GM23248 (cell line): ENCODE results near the gene LEF1. TPM values are rescaled to one million over a fixed set of nuclear protein-coding genes. Genes with fewer than 3 reads are reported as not detected.

Experiments
- DNase-seq: peaks from one replicate; pipeline ENCODE4 v3.0.0-alpha.2; 2015
- H2AFZ ChIP-seq: fragments of 200-600 bp; sonication (generic); 2 replicates; pipeline ENCODE4 v1.6.1; 2016; ENCODE audit warnings: antibody characterized with exemption
- H3F3A ChIP-seq: fragments of 200-600 bp; sonication (generic); 2 replicates; pipeline ENCODE4 v1.6.1; 2016; ENCODE audit warnings: mild to moderate bottlenecking, antibody characterized with exemption, mixed run types; ENCODE audit not compliant: insufficient read depth
- H3K27ac ChIP-seq: fragments of 200-600 bp; sonication (generic); 2 replicates; pipeline ENCODE4 v1.5.1; 2016; ENCODE audit warnings: mild to moderate bottlenecking
- H3K27me3 ChIP-seq: fragments of 200-600 bp; sonication (generic); replicated peaks from 2 replicates; pipeline ENCODE4 v1.6.1; 2016; ENCODE audit warnings: mild to moderate bottlenecking; ENCODE audit not compliant: insufficient read depth
- H3K36me3 ChIP-seq: fragments of 200-600 bp; sonication (generic); 2 replicates; pipeline ENCODE4 v1.6.1; 2016; ENCODE audit warnings: low read depth, mild to moderate bottlenecking
- H3K4me1 ChIP-seq: fragments of 200-600 bp; sonication (generic); 2 replicates; pipeline ENCODE4 v1.6.1; 2016; ENCODE audit warnings: mild to moderate bottlenecking; ENCODE audit not compliant: insufficient read depth
- H3K4me2 ChIP-seq: fragments of 200-600 bp; sonication (generic); one replicate; pipeline ENCODE4 v1.6.1; 2016; ENCODE audit warnings: mild to moderate bottlenecking; ENCODE audit not compliant: unreplicated experiment
- H3K4me3 ChIP-seq: fragments of 200-600 bp; sonication (generic); 2 replicates; pipeline ENCODE4 v1.5.1; 2016; ENCODE audit warnings: mild to moderate bottlenecking
- H3K79me2 ChIP-seq: fragments of 200-600 bp; sonication (generic); 2 replicates; pipeline ENCODE4 v1.6.1; 2016; ENCODE audit warnings: mild to moderate bottlenecking; ENCODE audit not compliant: insufficient read depth
- H3K9ac ChIP-seq: fragments of 200-600 bp; sonication (generic); 2 replicates; pipeline ENCODE4 v1.6.1; 2016; ENCODE audit warnings: mild to moderate bottlenecking
- H3K9me2 ChIP-seq: fragments of 200-600 bp; sonication (generic); 2 replicates; pipeline ENCODE4 v1.6.1; 2016; ENCODE audit warnings: mixed run types, mild to moderate bottlenecking, moderate library complexity; ENCODE audit not compliant: insufficient read depth
- H3K9me3 ChIP-seq: fragments of 200-600 bp; sonication (generic); one replicate; pipeline ENCODE4 v1.6.1; 2017; ENCODE audit warnings: low read depth
- H4K20me1 ChIP-seq: fragments of 200-600 bp; sonication (generic); 2 replicates; pipeline ENCODE4 v1.6.0; 2016; ENCODE audit not compliant: insufficient read depth
- EZH2 ChIP-seq: fragments of 200-600 bp; sonication (generic); IDR thresholded peaks from 2 replicates; pipeline ENCODE4 v1.6.1; 2018; ENCODE audit warnings: antibody characterized with exemption, mild to moderate bottlenecking; ENCODE audit not compliant: insufficient read depth, poor library complexity, severe bottlenecking
- EZH2phosphoT487 ChIP-seq: fragments of 200-600 bp; sonication (generic); IDR thresholded peaks from 2 replicates; pipeline ENCODE4 v1.6.1; 2018; ENCODE audit warnings: antibody characterized with exemption, moderate library complexity, mild to moderate bottlenecking, low read depth; ENCODE audit not compliant: insufficient read depth
- WGBS, 2 experiments: methylation state at CpG; one replicate each; pipeline ENCODE4 v1.1.6; 2015 to 2017; ENCODE audit warnings: low lambda C conversion rate in 2 of 2, low coverage in 1 of 2; ENCODE audit errors: missing lambda C conversion rate in 2 of 2; 5-methylcytosine and 5-hydroxymethylcytosine counted together
- in situ Hi-C: fragments of 300-500 bp; cut with MboI; formaldehyde crosslinking; loops from 2 replicates; pipeline ENCODE4 v1.15.0; 2020
- polyA plus RNA-seq: library from polyadenylated mRNA; unstranded; fragments of >200 nt; fragmentation: Nextera tagmentation; extraction: Ambion mirVana; gene quantifications from 2 replicates; pipeline ENCODE4 v1.2.1, GENCODE V29; 2016
- total RNA-seq: library from RNA; depleted of rRNA; stranded (reverse); fragments of >200 nt; shearing (Covaris generic); gene quantifications from 2 replicates; pipeline ENCODE4 v1.2.3, GENCODE V29; 2014

Gene LEF1
- total and polyA plus RNA-seq, 2 experiments from 2014 or later = 0.23 TPM; not detected in 1

- no peak overlapping the region for H3K4me3 ChIP-seq
- H3K9me2 ChIP-seq = no peaks in the 10 kb centered on the region
- H3K4me2 ChIP-seq = no peak overlapping the region
- no peaks in the 10 kb centered on the region for H3K4me1 ChIP-seq
- 49% methylated on average over 3 of the region's 3 CpGs for WGBS, 2 experiments
- TF ChIP-seq EZH2 (no peak), EZH2phosphoT487 (no peak)
- H3K79me2 ChIP-seq = no peaks in the 10 kb centered on the region
- no peak overlapping the region for H3K9ac ChIP-seq
- DNase-seq = no peak
- peaks cover 84% of the 10 kb centered on the region for H3K27me3 ChIP-seq
- no peak overlapping the region for H2AFZ ChIP-seq
- in situ Hi-C loops = no loop called here
- no peak overlapping the region for H3K27ac ChIP-seq
- H4K20me1 ChIP-seq = no peaks in the 10 kb centered on the region
- H3F3A ChIP-seq = no peaks in the 10 kb centered on the region
- no peaks in the 10 kb centered on the region for H3K9me3 ChIP-seq
- H3K36me3 ChIP-seq = no peaks in the 10 kb centered on the region
Measured at GRCh38 chr4:108160741-108161352, 7.9 kb downstream of the LEF1 start.

- 57 to 61% methylated on average over 5 of the region's 5 CpGs for WGBS, 2 experiments
Measured at GRCh38 chr4:108159845-108160244, 8.9 kb downstream of the LEF1 start.

DNA sequence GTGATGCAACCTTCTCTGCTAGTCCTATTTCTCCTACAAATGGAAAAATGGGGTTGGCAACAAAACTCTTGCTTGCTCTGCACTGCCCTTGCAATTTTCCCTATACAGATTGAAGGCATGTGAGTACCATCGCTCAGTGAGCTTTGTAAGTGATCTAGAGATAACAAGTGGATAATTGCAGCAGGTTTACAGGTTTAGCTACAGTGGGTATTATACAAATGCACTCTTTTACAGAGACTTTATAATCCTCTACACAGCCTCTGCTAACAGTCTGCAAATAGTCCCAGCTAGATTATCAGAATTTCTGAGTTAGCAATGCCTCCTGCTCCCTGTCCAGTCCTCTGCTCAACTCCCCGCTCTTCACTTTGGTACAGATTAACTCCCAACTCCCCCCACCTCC is 11.1 kb downstream of the LEF1 start:
- no peak overlapping the region for H3K9ac ChIP-seq
- TF ChIP-seq EZH2 = no peak
- TF ChIP-seq EZH2phosphoT487 = no peak
- H2AFZ ChIP-seq = no peak overlapping the region
- H3K9me3 ChIP-seq = no peaks in the 10 kb centered on the region
- no peaks in the 10 kb centered on the region for H3F3A ChIP-seq
- H3K4me3 ChIP-seq = no peak overlapping the region
- in situ Hi-C loops = no loop called here
- H3K4me2 ChIP-seq = no peak overlapping the region
- no peak overlapping the region for H3K27ac ChIP-seq
- WGBS, 2 experiments = 48 to 51% methylated on average over 2 of the region's 2 CpGs
- no peaks in the 10 kb centered on the region for H3K9me2 ChIP-seq
- no peaks in the 10 kb centered on the region for H3K36me3 ChIP-seq
- H3K27me3 ChIP-seq = peaks cover 73% of the 10 kb centered on the region
- H4K20me1 ChIP-seq = no peaks in the 10 kb centered on the region
- no peak for DNase-seq
- H3K4me1 ChIP-seq = no peaks in the 10 kb centered on the region
- H3K79me2 ChIP-seq = no peaks in the 10 kb centered on the region

More at GRCh38 chr4:108159845-108160244, 8.9 kb downstream of the LEF1 start:
- no peak overlapping the region for H3K4me2 ChIP-seq
- no peaks in the 10 kb centered on the region for H3F3A ChIP-seq
- TF ChIP-seq EZH2phosphoT487 (no peak), EZH2 (no peak)
- peaks cover 84% of the 10 kb centered on the region for H3K27me3 ChIP-seq
- H3K4me3 ChIP-seq = no peak overlapping the region
- H3K4me1 ChIP-seq = no peaks in the 10 kb centered on the region
- no peaks in the 10 kb centered on the region for H3K9me2 ChIP-seq
- no peaks in the 10 kb centered on the region for H3K36me3 ChIP-seq
- H3K9ac ChIP-seq = no peak overlapping the region
- no peak overlapping the region for H3K27ac ChIP-seq
- no peaks in the 10 kb centered on the region for H4K20me1 ChIP-seq
- H3K9me3 ChIP-seq = no peaks in the 10 kb centered on the region
- no peak overlapping the region for H2AFZ ChIP-seq
- no peak for DNase-seq
- in situ Hi-C loops = no loop called here
- H3K79me2 ChIP-seq = no peaks in the 10 kb centered on the region

- no peak overlapping the region for H3K4me2 ChIP-seq
- no peaks in the 10 kb centered on the region for H3K9me3 ChIP-seq
- 5 to 7% methylated on average over 2 of the region's 2 CpGs for WGBS, 2 experiments
- no peak for DNase-seq
- H2AFZ ChIP-seq = no peak overlapping the region
- H3K79me2 ChIP-seq = no peaks in the 10 kb centered on the region
- no peaks in the 10 kb centered on the region for H3K9me2 ChIP-seq
- no peaks in the 10 kb centered on the region for H3K36me3 ChIP-seq
- TF ChIP-seq EZH2phosphoT487 (no peak), EZH2 (no peak)
- no peak overlapping the region for H3K4me3 ChIP-seq
- H3K4me1 ChIP-seq = no peaks in the 10 kb centered on the region
- H3K27me3 ChIP-seq = peaks cover 60% of the 10 kb centered on the region
- H3K27ac ChIP-seq = no peak overlapping the region
- in situ Hi-C loops = no loop called here
- H4K20me1 ChIP-seq = no peaks in the 10 kb centered on the region
- H3F3A ChIP-seq = no peaks in the 10 kb centered on the region
- H3K9ac ChIP-seq = no peak overlapping the region
Measured at GRCh38 chr4:108156391-108156790, 12.3 kb downstream of the LEF1 start.
